B cell (primary cell): Measurements from ENCODE around the gene F12. TPM values are rescaled to one million over a fixed set of nuclear protein-coding genes. Genes with fewer than 3 reads are reported as not detected.
A peak's percentile ranks its signal among the peaks of the same experiment; 100 is the strongest.

Source experiments
- ATAC-seq: fragments of 200-7000 bp; cut with Tn5 transposase; one replicate; pipeline ENCODE4 v1.10.0; 2021; ENCODE audit warnings: low read depth, mild to moderate bottlenecking, moderate number of reproducible peaks, moderate library complexity
- CTCF ChIA-PET: fragments of 350-600 bp; sonication (Branson Sonifier 250); formaldehyde crosslinking; loops from one replicate; lab custom pipeline; 2021; ENCODE audit warnings: antibody characterized with exemption, inconsistent platforms; lab: Charles Lee
- POLR2A ChIA-PET: fragments of 350-600 bp; sonication (Branson Sonifier 250); formaldehyde crosslinking; loops from one replicate; lab custom pipeline; 2021; ENCODE audit warnings: antibody characterized with exemption; lab: Charles Lee
- DNase-seq: peaks from one replicate; pipeline ENCODE4 v3.0.0; 2013
- H2AFZ ChIP-seq: 2 replicates; pipeline ENCODE4 v1.6.1; 2012; ENCODE audit warnings: mild to moderate bottlenecking, low read depth, low read length; ENCODE audit not compliant: insufficient read depth, poor library complexity, severe bottlenecking
- H3K27ac ChIP-seq, 2 donors: 1 replicate in 1 of 2; 2 replicates in 1 of 2; pipeline ENCODE4 v1.5.1; 2012 to 2013; ENCODE audit warnings: low read length in 2 of 2, mild to moderate bottlenecking in 2 of 2, moderate library complexity in 1 of 2
- H3K27me3 ChIP-seq, 4 experiments: fragments of 200-600 bp in 1 of 4; sonication (generic) in 1 of 4; replicated peaks in 1 of 4; 1 replicate in 2 of 4; 2 replicates in 2 of 4; pipeline versions ENCODE4 v1.6.1 to v1.7.0; 2013 to 2016; ENCODE audit warnings: low read length in 3 of 4, mild to moderate bottlenecking in 2 of 4, mixed read lengths in 1 of 4, moderate library complexity in 1 of 4; ENCODE audit not compliant: insufficient read depth in 4 of 4, control insufficient read depth in 3 of 4; ENCODE audit errors: control extremely low read depth in 1 of 4
- H3K36me3 ChIP-seq, 2 experiments: replicated peaks in 1 of 2; 1 replicate in 1 of 2; 2 replicates in 1 of 2; pipeline versions ENCODE4 v1.6.1 to v1.7.1; 2013; ENCODE audit warnings: low read length in 1 of 2; ENCODE audit not compliant: insufficient read depth in 2 of 2, control insufficient read depth in 1 of 2; ENCODE audit errors: control extremely low read depth in 1 of 2, extremely low read depth in 1 of 2
- H3K4me1 ChIP-seq, 2 donors: fragments of 200-600 bp in 1 of 2; sonication (generic) in 1 of 2; 1 replicate in 1 of 2; 2 replicates in 1 of 2; pipeline versions ENCODE4 v1.5.1 to v1.6.1; 2013 to 2017; ENCODE audit warnings: low read length in 2 of 2; ENCODE audit not compliant: control insufficient read depth in 2 of 2, insufficient read depth in 2 of 2
- H3K4me2 ChIP-seq: replicated peaks from 2 replicates; pipeline ENCODE3; 2012; ENCODE audit warnings: mild to moderate bottlenecking, low read depth, low read length; ENCODE audit not compliant: poor library complexity, severe bottlenecking
- H3K4me3 ChIP-seq, 5 experiments: fragments of 200-600 bp in 1 of 5; sonication (generic) in 1 of 5; 1 replicate in 3 of 5; 2 replicates in 2 of 5; pipeline versions ENCODE4 v1.5.1 to v1.7.0; 2011 to 2016; ENCODE audit warnings: low read length in 4 of 5, mild to moderate bottlenecking in 4 of 5, low read depth in 2 of 5, control low read depth in 1 of 5, moderate library complexity in 1 of 5; ENCODE audit not compliant: insufficient read depth in 1 of 5; ENCODE audit errors: control extremely low read depth in 1 of 5, extremely low read depth in 1 of 5
- H3K79me2 ChIP-seq: fragments of 200-600 bp; sonication (generic); one replicate; pipeline ENCODE4 v1.6.0; 2016; ENCODE audit warnings: low read length; ENCODE audit not compliant: control insufficient read depth, insufficient read depth
- H3K9ac ChIP-seq: fragments of 200-600 bp; sonication (generic); 2 replicates; pipeline ENCODE4 v1.6.1; 2017; ENCODE audit warnings: mild to moderate bottlenecking, low read length, moderate library complexity
- H3K9me3 ChIP-seq, 3 donors: one replicate each; pipeline versions ENCODE4 v1.6.1 to v1.7.1; 2013; ENCODE audit warnings: low read length in 2 of 3; ENCODE audit not compliant: control insufficient read depth in 2 of 3, insufficient read depth in 1 of 3; ENCODE audit errors: control extremely low read depth in 1 of 3
- H4K20me1 ChIP-seq: 2 replicates; pipeline ENCODE4 v1.6.0; 2012; ENCODE audit warnings: mild to moderate bottlenecking, low read length; ENCODE audit not compliant: insufficient read depth, control insufficient read depth, poor library complexity, severe bottlenecking
- H3K27ac Mint-ChIP-seq: one replicate; pipeline ENCODE4 v1.8.0; 2021; ENCODE audit warnings: mixed read lengths
- H3K27me3 Mint-ChIP-seq: one replicate; pipeline ENCODE4 v1.8.0; 2021; ENCODE audit warnings: mixed read lengths
- H3K4me1 Mint-ChIP-seq: one replicate; pipeline ENCODE4 v1.8.0; 2021; ENCODE audit warnings: mixed read lengths
- H3K4me3 Mint-ChIP-seq: one replicate; pipeline ENCODE4 v1.8.0; 2021; ENCODE audit warnings: mixed read lengths
- H3K9me3 Mint-ChIP-seq: one replicate; pipeline ENCODE4 v1.8.0; 2022; ENCODE audit warnings: mixed read lengths; ENCODE audit not compliant: insufficient read depth
- CTCF ChIP-seq: fragments of 200-600 bp; IDR thresholded peaks from one replicate; pipeline ENCODE4 v1.8.0; 2022; ENCODE audit warnings: antibody characterized with exemption, mild to moderate bottlenecking
- EZH2 ChIP-seq: IDR thresholded peaks from 2 replicates; pipeline ENCODE4 v1.6.1; 2012; ENCODE audit warnings: borderline replicate concordance, low read depth, mild to moderate bottlenecking, moderate library complexity, low read length; ENCODE audit not compliant: insufficient read depth, poor library complexity, severe bottlenecking
- WGBS: methylation state at CpG from one replicate; pipeline ENCODE4 v1.1.5; 2013; ENCODE audit warnings: missing lambda C conversion rate; ENCODE audit not compliant: insufficient coverage; 5-methylcytosine and 5-hydroxymethylcytosine counted together
- intact Hi-C: fragments of 100-400 bp; cut with micrococcal nuclease; formaldehyde crosslinking; loops from one replicate; pipeline ENCODE4 v1.10.0; 2022
- polyA plus RNA-seq: library from polyadenylated mRNA; depleted of rRNA; stranded (reverse); fragments of >200 nt; gene quantifications from 2 replicates; pipeline ENCODE4 v1.2.3, GENCODE V29; 2012
- total RNA-seq, 2 donors: library from RNA; stranded (reverse); fragments of 120-200 nt in 1 of 2; gene quantifications; 1 replicate in 1 of 2; 2 replicates in 1 of 2; pipeline versions ENCODE4 v1.2.3 to v1.2.4, GENCODE V29; 2013 to 2022

F12 gene
- total and polyA plus RNA-seq, 2 donors (not counting 1 experiment from before 2014, with no cell fraction given), result 3.1 TPM; not detected in 1

GRCh38 chr5:177355162-177355867 is 54.0 kb downstream of the F12 start:
- H4K20me1 ChIP-seq, result peaks cover 24% of the 10 kb centered on the region
- Mint-ChIP-seq H3K27me3 (no peaks in the 10 kb centered on the region), H3K27ac (peak overlapping the region; percentile 20), H3K9me3 (no peaks in the 10 kb centered on the region), H3K4me3 (peak overlapping the region; percentile 13), H3K4me1 (peaks cover 71% of the 10 kb centered on the region)
- H3K4me3 ChIP-seq, result no peak overlapping the region
- POLR2A ChIA-PET, result no interaction called here
- no peak overlapping the region for H3K27ac ChIP-seq
- no peak overlapping the region for H2AFZ ChIP-seq
- H3K9me3 ChIP-seq, result no peaks in the 10 kb centered on the region
- ATAC-seq (no peak), DNase-seq (peak; percentile 7)
- peaks cover 39% of the 10 kb centered on the region for H3K79me2 ChIP-seq
- intact Hi-C loops, result no loop called here
- no peaks in the 10 kb centered on the region for H3K27me3 ChIP-seq
- TF ChIP-seq EZH2, result no peak
- no peak for TF ChIP-seq CTCF
- no peak overlapping the region for H3K9ac ChIP-seq
- peaks cover 46 to 57% of the 10 kb centered on the region in 2 donors for H3K4me1 ChIP-seq
- CTCF ChIA-PET, result interaction anchor here (0.9 to 7.2 kb wide), 5 partner anchors 16 to 100 kb away, joined by 3 to 60 read pairs (median 4); partner anchors contain the start of genes PRELID1 and RAB24
- WGBS, result no CpG with 5 or more reads among the region's 1 CpG
- H3K36me3 ChIP-seq, result peaks cover 0 to 12% of the 10 kb centered on the region in 2 experiments
- no peak overlapping the region for H3K4me2 ChIP-seq

- ATAC-seq (no peak), DNase-seq (peak; percentile 3)
- peaks cover 24% of the 10 kb centered on the region for H4K20me1 ChIP-seq
- H3K4me3 ChIP-seq, result no peak overlapping the region
- POLR2A ChIA-PET, result interaction anchor here (0.6 kb wide), 1 partner anchor 760 kb away, joined by 3 read pairs; no protein-coding TSS in a partner anchor
- H3K27me3 ChIP-seq, result no peaks in the 10 kb centered on the region
- H3K36me3 ChIP-seq, result peaks cover 3 to 13% of the 10 kb centered on the region in 2 experiments
- H3K4me3 Mint-ChIP-seq, result no peak overlapping the region
- H3K27ac Mint-ChIP-seq, result peak overlapping the region; percentile 33
- intact Hi-C loops, result no loop called here
- H3K9me3 Mint-ChIP-seq, result no peaks in the 10 kb centered on the region
- H3K27me3 Mint-ChIP-seq, result no peaks in the 10 kb centered on the region
- no peak overlapping the region for H3K9ac ChIP-seq
- 78% methylated on average over 3 of the region's 3 CpGs for WGBS
- peaks cover 39% of the 10 kb centered on the region for H3K79me2 ChIP-seq
- peaks cover 70% of the 10 kb centered on the region for H3K4me1 Mint-ChIP-seq
- no peaks in the 10 kb centered on the region for H3K9me3 ChIP-seq
- no peak overlapping the region for H3K27ac ChIP-seq
- no peak overlapping the region for H3K4me2 ChIP-seq
- H3K4me1 ChIP-seq, result peaks cover 47 to 57% of the 10 kb centered on the region in 2 donors
- CTCF ChIA-PET, result interaction anchor here (0.9 to 7.2 kb wide), 4 partner anchors 16 to 766 kb away, joined by 3 to 60 read pairs (median 4); partner anchors contain the start of genes PRELID1 and RAB24
- H2AFZ ChIP-seq, result no peak overlapping the region
- TF ChIP-seq CTCF, result no peak
- TF ChIP-seq EZH2, result no peak
Measured at GRCh38 chr5:177354711-177355110, 54.7 kb downstream of the F12 start.
